ENCODE measurements around the gene ZNF385C. TPM values are rescaled to one million over a fixed set of nuclear protein-coding genes. Genes with fewer than 3 reads are reported as not detected.
A peak's percentile ranks its signal among the peaks of the same experiment; 100 is the strongest.

The ZNF385C gene
- total and polyA plus RNA-seq, 2 of the 13 experiments (the other 11 are each of a cell fraction or from before 2014, with no cell fraction given): 2.3 to 6.1 TPM

- in situ Hi-C loops (cut with HindIII; ENCODE audit: extremely low pct_ligation_motif_present, low pct_unique_long_range_greater_than_20kb) (no loop called here), intact Hi-C loops (cut with micrococcal nuclease; ENCODE audit: unreplicated experiment) (no loop called here)
- no peak overlapping the region for H2AFZ ChIP-seq (ENCODE audit: low read length)
- peak overlapping the region; percentile 26 for H3K4me2 ChIP-seq (ENCODE audit: low read depth, low read length)
- 91% methylated on average over 6 of the region's 6 CpGs for WGBS (ENCODE audit: low lambda C conversion rate)
- peaks cover 3% of the 10 kb centered on the region for H4K20me1 ChIP-seq (ENCODE audit: insufficient read depth, low read length)
- DNase-seq (ENCODE audit: low spot score): no peak
- CTCF ChIA-PET (ENCODE audit: low intra/inter-chr PET ratio, low total read pairs): no interaction called here
- peak overlapping the region; percentile 56 for H3K27ac ChIP-seq (ENCODE audit: extremely low read length, insufficient read depth, low read length)
- no peak for FAIRE-seq
- peaks cover 51% of the 10 kb centered on the region for H3K4me1 ChIP-seq (ENCODE audit: insufficient read depth, low read length)
- POLR2A ChIA-PET: interaction anchor here (0.9 to 1.8 kb wide), 6 partner anchors 10 to 48 kb away, joined by 3 to 14 read pairs (median 7); partner anchors contain the start of genes KAT2A and KCNH4
- no peaks in the 10 kb centered on the region for H3K9me3 ChIP-seq (ENCODE audit: low read length)
- H3K79me2 ChIP-seq (ENCODE audit: insufficient read depth, low read length): peaks cover 76% of the 10 kb centered on the region
- H3K27me3 ChIP-seq (ENCODE audit: control insufficient read depth in 1 of 2, insufficient read depth in 2 of 2, low read length in 2 of 2): no peaks in the 10 kb centered on the region
- H3K4me3 ChIP-seq (replicated peaks in 1 of 3; ENCODE audit: insufficient read depth in 1 of 3, low read depth in 2 of 3, low read length in 3 of 3): no peak overlapping the region
- ATAC-seq: no peak
- TF ChIP-seq TERF1 (CRISPR knock-in tag; IDR thresholded peaks at IDR 0.05): no peak
- TF ChIP-seq ZNF770 (CRISPR knock-in tag; IDR thresholded peaks at IDR 0.05): peak; percentile 71; the same call in 1 of the 2 replicates
- no peak for TF ChIP-seq MNT (IDR thresholded peaks at IDR 0.05)
- no peak for TF ChIP-seq ZNF276 (CRISPR knock-in tag; IDR thresholded peaks at IDR 0.05; ENCODE audit: low read depth)
- TF ChIP-seq CEBPB (IDR thresholded peaks at IDR 0.05; ENCODE audit: borderline replicate concordance, low read depth, low read length): peak; percentile 62
- no peak for TF ChIP-seq ZNF577 (CRISPR knock-in tag; IDR thresholded peaks at IDR 0.05; ENCODE audit: borderline replicate concordance, low read depth)
- no peak for TF ChIP-seq SMYD3 (CRISPR knock-in tag; IDR thresholded peaks at IDR 0.05)
- TF ChIP-seq NR2F1 (CRISPR knock-in tag; IDR thresholded peaks at IDR 0.05): 0 out of 4 replicates have a peak, but pooled peaks of 1 of the 2 experiments have one; percentile 13
- peak; percentile 44; the same call in 1 of the 2 replicates for TF ChIP-seq CEBPG (CRISPR knock-in tag; IDR thresholded peaks at IDR 0.05)
- BruUV-seq (replicated peaks): no TSS peak
- H3K36me3 ChIP-seq (replicated peaks in 1 of 2; ENCODE audit: control insufficient read depth in 1 of 2, insufficient read depth in 2 of 2, low read length in 2 of 2): peaks cover 8 to 54% of the 10 kb centered on the region in 2 experiments
- peak overlapping the region; percentile 16; the same call in 1 of the 2 replicates for H3K9ac ChIP-seq (ENCODE audit: insufficient read depth, low read depth, low read length)
Measured at GRCh38 chr17:42135151-42135550, 36.9 kb upstream of the ZNF385C start.
